ENCODE data around the gene LRRC14B. TPM values are rescaled to one million over a fixed set of nuclear protein-coding genes. Genes with fewer than 3 reads are reported as not detected.

The LRRC14B gene
- total and polyA plus RNA-seq, 7 experiments from 2014 or later: 0.51 TPM; not detected in 6

DNA sequence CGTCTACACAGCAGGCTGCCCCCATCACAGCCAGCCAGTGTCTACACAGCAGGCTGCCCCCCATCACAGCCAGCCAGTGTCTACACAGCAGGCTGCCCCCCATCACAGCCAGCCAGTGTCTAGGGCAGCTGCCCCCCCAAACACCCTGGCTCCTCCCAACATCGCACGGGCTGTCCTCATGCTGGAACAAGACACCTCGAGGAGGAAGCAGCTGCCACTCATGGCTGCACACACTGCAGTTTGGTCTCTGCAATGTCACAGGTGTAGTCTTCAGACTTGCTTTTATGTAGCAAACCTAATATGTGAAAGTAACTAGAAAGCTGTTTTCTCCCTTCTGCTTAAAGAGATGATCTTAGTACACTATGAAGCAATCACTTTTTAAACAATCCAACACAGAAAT, 9.7 kb downstream of the LRRC14B start:
- CTCF ChIA-PET: no interaction called here
- intact Hi-C loops (cut with micrococcal nuclease): no loop called here
- peaks cover 0 to 19% (median 15%) of the 10 kb centered on the region in 5 donors for H3K36me3 Mint-ChIP-seq
- H3K4me3 ChIP-seq (ENCODE audit: low read length): no peak overlapping the region
- H3K9me3 ChIP-seq (ENCODE audit: control insufficient read depth in 2 of 3, low read length in 3 of 3): no peaks in the 10 kb centered on the region
- H3K36me3 ChIP-seq (ENCODE audit: control insufficient read depth in 2 of 3, insufficient read depth in 3 of 3, low read length in 3 of 3): peaks cover 0 to 28% (median 0%) of the 10 kb centered on the region in 3 experiments
- no peaks in the 10 kb centered on the region for H3K27me3 Mint-ChIP-seq
- DNase-seq (no peak), ATAC-seq (no peak)
- H3K4me1 ChIP-seq (ENCODE audit: control insufficient read depth in 2 of 2, insufficient read depth in 2 of 2, low read length in 2 of 2): no peaks in the 10 kb centered on the region
- H3K27me3 ChIP-seq (ENCODE audit: control insufficient read depth in 2 of 2, insufficient read depth in 2 of 2, low read length in 2 of 2): no peaks in the 10 kb centered on the region
- no peak overlapping the region for H3K27ac Mint-ChIP-seq
- no peak overlapping the region for H3K4me3 Mint-ChIP-seq
- peaks cover 0 to 9% (median 0%) of the 10 kb centered on the region in 7 donors for H3K4me1 Mint-ChIP-seq
- no peak overlapping the region for H3K27ac ChIP-seq (ENCODE audit: low read depth, low read length)
- H3K9me3 Mint-ChIP-seq: no peaks in the 10 kb centered on the region
- POLR2A ChIA-PET: no interaction called here

DNA sequence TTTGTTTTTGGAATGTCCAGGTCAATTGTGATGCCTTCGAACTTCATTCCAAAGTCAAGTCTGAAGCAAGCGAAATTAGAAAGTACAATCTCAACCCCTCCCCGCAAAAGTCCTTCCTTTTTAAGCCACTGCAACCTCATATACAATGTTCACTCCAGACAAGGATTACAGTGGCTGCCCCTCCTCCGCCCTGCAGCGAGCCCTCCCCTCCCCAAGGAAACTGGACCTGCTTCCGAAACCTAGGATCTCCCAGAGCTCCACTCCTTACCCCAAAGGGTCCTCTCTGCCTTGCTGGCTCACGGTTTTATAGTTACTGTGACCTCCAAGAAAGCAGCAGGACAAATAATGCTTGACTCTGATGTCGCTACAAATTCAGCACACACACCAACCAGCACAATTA, 10.4 kb downstream of the LRRC14B start:
- Histone ChIP-seq H3K27ac (ENCODE audit: low read depth, low read length) (no peak overlapping the region), H3K4me1 (ENCODE audit: control insufficient read depth in 2 of 2, insufficient read depth in 2 of 2, low read length in 2 of 2) (no peaks in the 10 kb centered on the region), H3K36me3 (ENCODE audit: control insufficient read depth in 2 of 3, insufficient read depth in 3 of 3, low read length in 3 of 3) (peaks cover 0 to 35% (median 0%) of the 10 kb centered on the region in 3 experiments), H3K4me3 (ENCODE audit: low read length) (no peak overlapping the region), H3K27me3 (ENCODE audit: control insufficient read depth in 2 of 2, insufficient read depth in 2 of 2, low read length in 2 of 2) (no peaks in the 10 kb centered on the region), H3K9me3 (ENCODE audit: control insufficient read depth in 2 of 3, low read length in 3 of 3) (no peaks in the 10 kb centered on the region)
- no peak for DNase-seq
- Mint-ChIP-seq H3K4me1 (peaks cover 0 to 9% (median 0%) of the 10 kb centered on the region in 7 donors), H3K4me3 (no peak overlapping the region), H3K36me3 (peaks cover 0 to 23% (median 15%) of the 10 kb centered on the region in 5 donors), H3K27ac (peak overlapping the region in 1 of 9 donors; percentile 44), H3K27me3 (no peaks in the 10 kb centered on the region), H3K9me3 (no peaks in the 10 kb centered on the region)
- ChIA-PET CTCF (no interaction called here), POLR2A (no interaction called here)
- no peak for ATAC-seq
- intact Hi-C loops (cut with micrococcal nuclease): no loop called here

DNA sequence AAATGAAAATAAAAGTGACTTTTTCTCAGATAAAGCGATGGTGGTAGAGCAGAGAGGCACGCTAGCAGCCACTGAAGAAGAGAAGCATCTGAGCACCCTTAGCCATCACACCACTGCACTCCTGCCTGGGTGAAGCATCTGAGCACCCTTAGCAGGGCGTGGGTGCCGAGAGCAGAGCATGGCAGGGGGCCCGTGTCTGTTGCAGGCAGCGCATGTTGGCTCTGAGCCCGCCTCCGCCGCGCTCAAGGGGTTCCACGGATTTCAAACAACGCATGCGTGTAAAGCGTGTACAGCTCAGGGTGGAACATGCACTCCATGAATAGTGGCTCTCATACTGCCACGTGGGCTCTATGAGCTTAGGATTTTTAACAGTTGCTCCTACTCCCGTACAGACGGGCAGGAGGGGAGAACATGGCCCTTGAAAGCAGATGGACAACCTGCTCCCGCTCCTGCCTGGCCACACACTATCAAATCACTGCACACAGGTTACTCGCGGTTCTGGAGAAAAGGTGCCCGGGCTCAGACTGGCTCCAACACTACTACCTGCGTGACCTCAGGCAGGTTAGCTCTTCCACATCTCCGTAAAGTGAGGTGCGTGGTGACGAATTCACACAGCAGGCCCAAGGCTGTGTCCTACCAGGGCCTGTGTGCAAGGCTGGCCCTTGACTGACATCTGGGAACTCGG, 12.1 kb downstream of the LRRC14B start:
- ChIA-PET POLR2A (interaction anchor here (1.3 kb wide), 1 partner anchor 15 kb away, joined by 5 read pairs; the partner anchor contains the start of genes CCDC127 and SDHA), CTCF (no interaction called here)
- Mint-ChIP-seq H3K36me3 (peaks cover 0 to 32% (median 18%) of the 10 kb centered on the region in 5 donors), H3K27me3 (no peaks in the 10 kb centered on the region), H3K4me1 (peaks cover 2 to 16% (median 9%) of the 10 kb centered on the region in 7 donors), H3K27ac (no peak overlapping the region), H3K4me3 (no peak overlapping the region), H3K9me3 (no peaks in the 10 kb centered on the region)
- H3K9me3 ChIP-seq (ENCODE audit: control insufficient read depth in 2 of 3, low read length in 3 of 3): no peaks in the 10 kb centered on the region
- H3K27ac ChIP-seq (ENCODE audit: low read depth, low read length): no peak overlapping the region
- intact Hi-C loops (cut with micrococcal nuclease): no loop called here
- no peak overlapping the region for H3K4me3 ChIP-seq (ENCODE audit: low read length)
- no peaks in the 10 kb centered on the region for H3K4me1 ChIP-seq (ENCODE audit: control insufficient read depth in 2 of 2, insufficient read depth in 2 of 2, low read length in 2 of 2)
- peaks cover 0 to 52% (median 0%) of the 10 kb centered on the region in 3 experiments for H3K36me3 ChIP-seq (ENCODE audit: control insufficient read depth in 2 of 3, insufficient read depth in 3 of 3, low read length in 3 of 3)
- ATAC-seq: no peak
- DNase-seq: no peak
- no peaks in the 10 kb centered on the region for H3K27me3 ChIP-seq (ENCODE audit: control insufficient read depth in 2 of 2, insufficient read depth in 2 of 2, low read length in 2 of 2)

DNA sequence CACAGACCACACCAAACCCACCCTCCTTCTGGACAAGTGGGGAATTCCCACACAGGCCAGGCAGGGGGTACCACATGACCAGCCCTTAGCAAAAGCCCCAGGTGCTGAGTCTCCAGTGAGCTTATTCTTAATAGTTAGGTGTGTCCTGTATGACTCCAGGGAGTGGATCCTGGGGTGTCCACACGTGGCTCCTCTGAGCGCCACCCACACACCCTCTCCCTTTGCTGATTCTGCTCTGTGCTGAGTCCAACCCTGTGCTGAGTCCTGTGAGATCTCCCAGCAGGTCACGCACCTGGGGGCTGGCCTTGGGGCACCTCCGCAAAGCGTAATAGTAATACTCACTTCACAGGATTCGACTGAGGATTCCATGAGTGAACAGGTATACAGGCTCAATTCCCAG, 12.7 kb downstream of the LRRC14B start:
- H3K27me3 Mint-ChIP-seq: no peaks in the 10 kb centered on the region
- Histone ChIP-seq H3K27ac (ENCODE audit: low read depth, low read length) (no peak overlapping the region), H3K4me1 (ENCODE audit: control insufficient read depth in 2 of 2, insufficient read depth in 2 of 2, low read length in 2 of 2) (no peaks in the 10 kb centered on the region), H3K36me3 (ENCODE audit: control insufficient read depth in 2 of 3, insufficient read depth in 3 of 3, low read length in 3 of 3) (peaks cover 0 to 52% (median 0%) of the 10 kb centered on the region in 3 experiments), H3K9me3 (ENCODE audit: control insufficient read depth in 2 of 3, low read length in 3 of 3) (no peaks in the 10 kb centered on the region), H3K27me3 (ENCODE audit: control insufficient read depth in 2 of 2, insufficient read depth in 2 of 2, low read length in 2 of 2) (no peaks in the 10 kb centered on the region), H3K4me3 (ENCODE audit: low read length) (no peak overlapping the region)
- DNase-seq (no peak), ATAC-seq (no peak)
- CTCF ChIA-PET: no interaction called here
- peaks cover 0 to 32% (median 18%) of the 10 kb centered on the region in 5 donors for H3K36me3 Mint-ChIP-seq
- POLR2A ChIA-PET: no interaction called here
- intact Hi-C loops (cut with micrococcal nuclease): no loop called here
- no peak overlapping the region for H3K27ac Mint-ChIP-seq
- H3K9me3 Mint-ChIP-seq: no peaks in the 10 kb centered on the region
- peaks cover 5 to 19% (median 10%) of the 10 kb centered on the region in 7 donors for H3K4me1 Mint-ChIP-seq
- no peak overlapping the region for H3K4me3 Mint-ChIP-seq

DNA sequence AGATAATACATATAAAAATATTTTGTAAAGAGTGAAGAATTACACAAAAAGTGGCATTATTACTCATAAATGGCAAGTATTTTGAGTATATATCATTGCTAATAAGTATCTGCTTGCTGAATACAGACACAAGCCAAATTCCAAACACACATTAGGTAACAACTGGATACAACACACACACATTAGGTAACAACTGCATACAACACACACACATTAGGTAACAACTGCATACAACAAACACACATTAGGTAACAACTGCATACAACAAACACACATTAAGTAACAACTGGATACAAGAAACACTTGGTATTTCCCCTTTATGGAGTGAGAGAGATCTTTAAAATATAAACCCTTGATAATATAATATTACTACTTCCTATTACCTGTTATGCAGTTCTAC, 13.2 kb downstream of the LRRC14B start:
- Histone ChIP-seq H3K36me3 (ENCODE audit: control insufficient read depth in 2 of 3, insufficient read depth in 3 of 3, low read length in 3 of 3) (peaks cover 0 to 52% (median 0%) of the 10 kb centered on the region in 3 experiments), H3K4me1 (ENCODE audit: control insufficient read depth in 2 of 2, insufficient read depth in 2 of 2, low read length in 2 of 2) (no peaks in the 10 kb centered on the region), H3K9me3 (ENCODE audit: control insufficient read depth in 2 of 3, low read length in 3 of 3) (no peaks in the 10 kb centered on the region), H3K27ac (ENCODE audit: low read depth, low read length) (no peak overlapping the region), H3K4me3 (ENCODE audit: low read length) (no peak overlapping the region), H3K27me3 (ENCODE audit: control insufficient read depth in 2 of 2, insufficient read depth in 2 of 2, low read length in 2 of 2) (no peaks in the 10 kb centered on the region)
- CTCF ChIA-PET: no interaction called here
- POLR2A ChIA-PET: no interaction called here
- no peak overlapping the region for H3K4me3 Mint-ChIP-seq
- intact Hi-C loops (cut with micrococcal nuclease): no loop called here
- no peak overlapping the region for H3K27ac Mint-ChIP-seq
- ATAC-seq: no peak
- H3K36me3 Mint-ChIP-seq: peaks cover 0 to 32% (median 18%) of the 10 kb centered on the region in 5 donors
- DNase-seq: no peak
- no peaks in the 10 kb centered on the region for H3K9me3 Mint-ChIP-seq
- no peaks in the 10 kb centered on the region for H3K27me3 Mint-ChIP-seq
- peaks cover 5 to 20% (median 11%) of the 10 kb centered on the region in 7 donors for H3K4me1 Mint-ChIP-seq

DNA sequence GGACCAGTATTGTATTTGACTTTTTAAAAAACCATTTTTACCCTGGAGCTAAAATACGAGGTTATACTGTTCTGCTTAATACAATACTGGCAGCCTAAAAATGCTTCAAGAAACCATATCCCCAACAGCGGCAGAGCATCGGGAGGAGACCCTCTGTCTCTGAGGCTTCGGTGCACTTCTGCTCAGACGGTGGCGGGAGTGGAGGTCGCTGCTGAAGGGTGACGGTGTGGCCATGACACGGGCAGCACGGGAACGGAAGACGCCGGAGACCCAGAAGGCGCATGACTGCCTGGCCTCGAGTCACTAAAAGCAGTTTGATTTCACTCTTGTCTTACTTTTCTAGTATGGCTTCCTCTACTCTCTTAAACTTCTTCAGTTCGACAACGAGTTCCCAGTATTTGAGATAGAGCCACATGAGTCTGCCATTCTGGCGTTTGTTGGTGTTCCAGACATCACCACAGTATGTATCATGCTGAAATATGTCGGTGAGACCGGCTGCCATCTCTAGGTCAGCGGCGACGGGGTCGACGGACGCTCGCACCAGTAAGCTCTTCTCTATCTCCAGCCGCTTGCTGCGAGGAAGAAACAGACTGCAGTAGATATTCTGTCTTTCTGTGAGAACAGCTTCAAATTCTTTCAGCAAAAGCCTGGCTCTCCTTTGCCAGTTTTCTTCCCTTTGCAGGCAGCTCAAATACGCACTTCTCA, 13.8 kb downstream of the LRRC14B start:
- no peaks in the 10 kb centered on the region for H3K9me3 ChIP-seq (ENCODE audit: control insufficient read depth in 2 of 3, low read length in 3 of 3)
- ATAC-seq (no peak), DNase-seq (no peak)
- H3K4me1 ChIP-seq (ENCODE audit: control insufficient read depth in 2 of 2, insufficient read depth in 2 of 2, low read length in 2 of 2): no peaks in the 10 kb centered on the region
- Mint-ChIP-seq H3K4me1 (peaks cover 10 to 26% (median 18%) of the 10 kb centered on the region in 7 donors), H3K4me3 (no peak overlapping the region), H3K27ac (no peak overlapping the region), H3K9me3 (no peaks in the 10 kb centered on the region), H3K27me3 (no peaks in the 10 kb centered on the region), H3K36me3 (peaks cover 0 to 36% (median 18%) of the 10 kb centered on the region in 5 donors)
- ChIA-PET CTCF (no interaction called here), POLR2A (no interaction called here)
- peaks cover 0 to 52% (median 0%) of the 10 kb centered on the region in 3 experiments for H3K36me3 ChIP-seq (ENCODE audit: control insufficient read depth in 2 of 3, insufficient read depth in 3 of 3, low read length in 3 of 3)
- intact Hi-C loops (cut with micrococcal nuclease): no loop called here
- H3K27me3 ChIP-seq (ENCODE audit: control insufficient read depth in 2 of 2, insufficient read depth in 2 of 2, low read length in 2 of 2): no peaks in the 10 kb centered on the region
- H3K27ac ChIP-seq (ENCODE audit: low read depth, low read length): no peak overlapping the region
- H3K4me3 ChIP-seq (ENCODE audit: low read length): no peak overlapping the region

Data from naive thymus-derived CD4-positive, alpha-beta T cell (primary cell).